HG03521 (cell line): ENCODE results near the gene CCDC40.
"Not testable (repeated sequence)": the region's sequence is repeated elsewhere in the genome, so short reads cannot be mapped to it uniquely, and the experiment has no call there.

Source experiments
- ATAC-seq: cut with Tn5 transposase; IDR thresholded peaks from one replicate; pipeline ENCODE4 v1.9.1; 2021; ENCODE audit warnings: mild to moderate bottlenecking, moderate library complexity; ENCODE audit not compliant: unreplicated experiment

The CCDC40 gene, protein sequence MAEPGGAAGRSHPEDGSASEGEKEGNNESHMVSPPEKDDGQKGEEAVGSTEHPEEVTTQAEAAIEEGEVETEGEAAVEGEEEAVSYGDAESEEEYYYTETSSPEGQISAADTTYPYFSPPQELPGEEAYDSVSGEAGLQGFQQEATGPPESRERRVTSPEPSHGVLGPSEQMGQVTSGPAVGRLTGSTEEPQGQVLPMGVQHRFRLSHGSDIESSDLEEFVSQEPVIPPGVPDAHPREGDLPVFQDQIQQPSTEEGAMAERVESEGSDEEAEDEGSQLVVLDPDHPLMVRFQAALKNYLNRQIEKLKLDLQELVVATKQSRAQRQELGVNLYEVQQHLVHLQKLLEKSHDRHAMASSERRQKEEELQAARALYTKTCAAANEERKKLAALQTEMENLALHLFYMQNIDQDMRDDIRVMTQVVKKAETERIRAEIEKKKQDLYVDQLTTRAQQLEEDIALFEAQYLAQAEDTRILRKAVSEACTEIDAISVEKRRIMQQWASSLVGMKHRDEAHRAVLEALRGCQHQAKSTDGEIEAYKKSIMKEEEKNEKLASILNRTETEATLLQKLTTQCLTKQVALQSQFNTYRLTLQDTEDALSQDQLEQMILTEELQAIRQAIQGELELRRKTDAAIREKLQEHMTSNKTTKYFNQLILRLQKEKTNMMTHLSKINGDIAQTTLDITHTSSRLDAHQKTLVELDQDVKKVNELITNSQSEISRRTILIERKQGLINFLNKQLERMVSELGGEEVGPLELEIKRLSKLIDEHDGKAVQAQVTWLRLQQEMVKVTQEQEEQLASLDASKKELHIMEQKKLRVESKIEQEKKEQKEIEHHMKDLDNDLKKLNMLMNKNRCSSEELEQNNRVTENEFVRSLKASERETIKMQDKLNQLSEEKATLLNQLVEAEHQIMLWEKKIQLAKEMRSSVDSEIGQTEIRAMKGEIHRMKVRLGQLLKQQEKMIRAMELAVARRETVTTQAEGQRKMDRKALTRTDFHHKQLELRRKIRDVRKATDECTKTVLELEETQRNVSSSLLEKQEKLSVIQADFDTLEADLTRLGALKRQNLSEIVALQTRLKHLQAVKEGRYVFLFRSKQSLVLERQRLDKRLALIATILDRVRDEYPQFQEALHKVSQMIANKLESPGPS

DNA sequence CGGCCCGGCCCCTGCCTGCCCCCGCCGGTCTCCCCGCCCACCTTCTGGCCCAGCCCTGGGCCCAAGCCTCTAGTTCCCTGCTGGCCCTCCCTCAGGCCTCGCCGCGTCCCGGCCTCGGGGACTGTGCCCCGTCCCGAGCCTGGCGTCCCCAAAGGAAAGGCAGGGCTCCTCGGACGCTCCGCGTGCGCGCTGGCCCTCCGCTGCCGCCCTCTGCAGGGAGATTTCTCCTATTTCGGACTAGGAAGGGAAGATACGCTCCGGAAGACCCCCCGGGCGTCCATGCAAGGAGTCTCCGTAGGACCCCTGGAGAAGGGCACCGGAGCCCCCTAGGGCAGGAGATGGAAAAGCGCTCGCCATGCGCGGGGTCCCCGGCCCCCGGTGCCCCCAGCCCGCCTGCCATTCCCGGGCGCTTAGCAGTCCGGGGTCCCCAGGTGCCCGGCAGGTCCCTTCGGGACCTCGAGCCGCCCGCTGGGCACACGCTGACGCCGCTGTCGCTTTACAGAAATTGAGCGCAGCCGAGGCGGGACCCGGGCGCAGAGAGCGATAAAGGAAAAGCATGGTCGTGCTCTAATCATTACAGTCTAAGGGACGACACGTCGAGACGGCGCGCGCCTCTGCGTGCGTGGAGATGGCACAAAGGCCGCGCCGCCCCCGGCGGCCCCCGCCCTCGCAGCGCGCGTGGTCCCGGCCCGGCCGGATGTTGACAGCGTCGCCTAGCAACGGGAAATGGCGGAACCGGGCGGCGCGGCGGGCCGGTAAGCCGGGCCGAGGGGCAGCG lies at the start of gene CCDC40:
Gene CCDC40, plus strand, starts transcription at position 706 of the 778 bp plus-strand sequence. Its CDS starts 21 bp downstream, at position 727.
- ATAC-seq, result peak; percentile 44

DNA sequence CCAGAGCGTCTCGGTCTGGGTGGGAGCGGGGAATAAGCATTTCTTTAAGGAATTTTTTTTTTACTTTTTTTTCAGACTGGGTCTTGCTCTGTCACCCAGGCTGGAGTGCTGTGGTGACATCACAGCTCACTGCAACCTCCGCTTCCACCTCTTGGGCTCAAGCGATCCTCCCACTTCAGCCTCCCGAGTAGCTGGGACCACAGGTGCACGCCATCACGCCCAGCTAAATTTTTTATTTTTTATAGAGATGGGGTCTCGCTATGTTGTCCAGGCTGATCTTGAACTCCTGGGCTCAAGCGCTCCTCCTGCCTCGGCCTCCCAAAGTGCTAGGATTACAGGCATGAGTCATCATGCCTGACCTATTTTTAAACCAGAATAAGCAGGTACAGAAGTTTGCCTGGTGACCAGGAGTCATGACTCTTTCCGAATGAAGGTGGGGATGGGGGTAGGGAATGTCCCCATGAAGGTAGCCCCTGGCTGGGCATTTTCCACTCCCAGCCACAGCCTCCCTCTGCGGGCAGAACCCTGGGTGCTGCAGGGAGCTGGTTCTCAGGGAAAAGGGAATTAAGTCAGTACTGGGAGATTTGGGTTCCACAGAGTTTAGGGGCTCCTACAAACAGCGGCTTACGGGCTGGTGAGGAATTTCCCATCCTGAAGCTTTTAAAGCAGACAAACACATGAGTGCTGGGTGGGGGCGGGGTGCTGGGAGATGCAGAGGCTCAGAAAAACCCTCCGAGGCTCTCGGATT lies 49.1 kb upstream of the CCDC40 start:
- ATAC-seq, result no peak

DNA sequence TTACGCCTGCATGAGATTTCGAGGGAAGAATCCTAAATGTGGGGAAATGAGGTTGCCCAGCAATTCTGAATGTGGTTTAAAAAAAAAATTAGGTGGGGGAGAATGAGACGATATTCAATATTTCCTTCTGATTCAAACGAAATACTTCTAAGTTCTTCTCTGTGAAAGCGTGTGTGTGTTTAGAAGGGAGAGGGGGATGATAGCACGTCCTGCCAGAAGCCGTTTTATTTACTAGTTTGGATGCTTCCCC lies 48.6 kb upstream of the CCDC40 start:
- no peak for ATAC-seq

DNA sequence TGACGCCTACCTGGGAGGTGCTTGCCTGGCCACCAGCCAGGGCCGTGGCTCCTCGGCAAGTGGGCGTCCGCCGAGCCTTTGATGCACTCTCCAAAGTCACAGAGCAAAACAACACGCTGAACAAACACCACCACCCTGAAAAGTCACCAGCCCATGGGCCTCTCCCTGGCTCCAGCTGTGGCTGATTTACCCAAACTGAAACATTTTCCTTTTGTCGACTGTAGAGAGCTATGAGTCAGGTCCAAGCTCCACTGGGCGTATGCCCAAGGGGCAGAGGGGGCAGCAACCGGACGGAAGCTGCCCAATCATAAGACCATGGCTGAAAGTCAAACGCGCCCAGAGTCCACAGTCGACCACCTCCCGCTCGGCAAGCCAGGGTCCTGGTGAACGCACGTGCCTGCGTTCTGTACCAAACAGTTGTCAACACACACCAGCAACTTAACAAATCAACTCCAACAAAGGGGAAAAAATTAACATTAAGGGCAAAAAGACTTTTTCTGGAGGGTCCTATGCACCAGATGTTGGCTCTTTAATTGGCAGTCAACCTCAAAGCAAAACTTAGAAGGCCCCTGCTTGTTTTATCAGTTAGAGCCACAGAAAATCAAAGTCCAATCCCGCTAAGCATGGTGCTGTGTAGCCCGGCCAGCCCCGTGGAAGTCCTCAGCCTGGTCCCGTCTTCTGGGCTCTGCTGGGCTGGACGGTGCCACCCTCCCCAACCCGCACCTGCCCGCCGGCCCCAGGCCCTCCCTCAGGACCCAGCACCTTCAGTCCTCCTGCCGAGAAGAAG lies 48.1 kb upstream of the CCDC40 start:
- ATAC-seq, result no peak

DNA sequence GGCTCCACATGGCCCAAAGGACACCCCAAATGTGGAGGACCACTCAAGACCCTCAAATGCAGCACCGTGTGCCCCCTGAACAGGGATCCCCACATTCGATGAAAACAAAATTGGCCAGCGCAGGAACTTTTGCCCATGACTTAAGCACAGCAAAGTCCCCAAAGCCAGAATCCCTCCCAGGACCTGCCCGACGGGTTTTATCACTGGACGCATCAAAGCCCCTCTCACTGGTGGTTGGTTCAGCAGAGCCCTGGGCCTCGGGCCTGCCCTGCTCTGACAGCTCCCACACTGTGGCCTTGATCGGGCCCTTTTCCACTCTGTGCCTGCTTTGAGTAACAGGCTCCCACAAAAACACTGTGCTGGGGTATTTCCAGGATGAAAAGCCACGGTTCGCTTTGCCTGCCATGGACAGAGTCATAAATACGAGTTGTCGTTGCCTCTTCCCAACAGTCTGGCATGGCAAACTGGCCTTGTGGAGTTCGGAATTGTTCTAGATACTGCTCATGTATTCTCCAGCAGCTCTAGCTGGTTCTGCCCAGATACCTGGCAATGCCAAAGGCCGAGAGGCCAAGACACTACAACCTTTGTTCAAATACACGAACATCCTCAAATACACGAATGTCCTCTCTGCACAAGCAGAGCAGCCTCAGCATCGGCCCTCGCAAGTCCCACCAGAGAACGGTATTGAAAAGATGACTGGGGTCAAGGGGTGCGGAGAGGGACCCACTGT lies 47.2 kb upstream of the CCDC40 start:
- ATAC-seq, result no peak

DNA sequence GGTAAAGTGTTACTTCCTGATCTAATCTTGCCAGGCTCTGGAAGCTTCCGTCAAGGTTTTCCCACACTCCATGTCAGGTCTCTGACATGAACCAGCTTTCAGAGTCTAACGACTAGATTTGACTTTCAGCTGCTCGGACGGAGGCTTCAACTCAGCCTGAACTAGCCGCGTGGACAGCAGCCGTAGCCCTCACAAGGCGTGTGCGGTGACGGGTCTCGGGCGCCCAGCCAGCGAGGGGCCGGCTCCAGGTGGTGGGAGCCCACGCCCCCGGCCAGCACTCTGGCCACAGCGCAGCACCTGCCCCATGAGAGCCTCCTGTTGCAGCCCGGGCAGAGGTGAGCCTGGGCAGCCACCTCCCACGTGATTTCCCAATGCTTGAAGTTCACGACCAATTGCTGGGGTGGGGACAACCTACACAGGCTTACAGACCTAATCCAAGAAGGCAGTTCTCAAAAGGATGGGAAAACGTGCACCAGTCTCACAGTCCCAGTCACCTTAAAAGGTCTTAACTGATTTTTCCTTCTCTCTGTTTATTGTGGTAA lies 46.3 kb upstream of the CCDC40 start:
- ATAC-seq, result no peak

DNA sequence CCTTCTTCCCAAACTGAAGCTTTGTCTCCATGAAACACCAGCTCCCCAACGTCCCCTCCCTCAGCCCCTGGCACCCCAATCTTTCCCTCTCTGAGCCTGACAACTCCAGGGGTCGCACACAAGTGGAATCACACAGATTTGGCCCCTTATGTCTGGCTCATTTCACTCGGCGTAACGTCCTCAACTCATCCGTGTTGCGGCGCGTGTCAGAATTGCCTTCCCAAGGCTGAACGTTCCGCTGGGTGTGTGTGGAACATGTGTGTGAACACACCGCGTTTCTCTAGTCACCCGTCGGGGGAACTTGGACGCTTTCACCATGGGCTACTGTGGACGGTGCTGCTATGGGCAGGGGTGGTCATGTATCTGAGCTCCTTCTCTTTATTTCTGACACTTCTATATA lies 45.7 kb upstream of the CCDC40 start:
- ATAC-seq, result no peak

DNA sequence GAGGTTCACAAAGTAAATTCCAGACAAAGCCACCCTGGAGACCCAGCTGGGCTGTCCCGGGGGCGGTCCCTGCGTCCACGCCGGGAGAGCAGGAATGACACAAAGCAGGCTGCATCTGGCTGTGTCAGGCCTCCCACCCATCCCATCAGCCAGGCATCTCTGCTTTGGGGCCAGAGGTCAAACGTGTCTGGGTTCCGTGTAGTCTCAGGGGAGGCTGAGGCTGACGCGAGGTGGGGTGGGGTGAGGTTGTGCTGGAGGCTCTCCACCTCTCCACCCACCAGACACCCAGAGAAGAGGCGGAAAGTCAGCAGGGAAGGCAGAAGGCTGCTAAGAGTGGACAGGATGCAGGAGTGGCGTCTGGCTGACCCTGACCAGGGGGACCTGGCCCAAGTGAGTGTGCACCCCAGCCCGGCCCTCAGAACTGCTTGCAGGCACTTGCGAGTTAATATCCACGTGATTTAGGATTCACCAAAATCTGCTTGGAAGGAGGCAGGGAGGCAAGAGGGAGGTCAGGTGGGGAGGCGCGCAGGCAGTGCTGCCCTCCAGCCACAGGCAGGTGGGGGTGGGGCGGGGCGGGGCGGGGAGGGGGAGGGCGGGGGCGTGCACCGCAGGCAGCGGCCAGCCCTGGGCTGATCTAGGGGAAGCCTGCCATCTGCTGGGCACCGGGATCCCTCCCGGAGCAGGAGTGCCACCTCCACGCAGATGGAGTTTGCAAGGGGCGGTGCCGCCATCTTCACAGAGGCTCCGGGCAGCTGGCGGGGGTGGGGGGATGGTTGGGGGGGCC lies 45.1 kb upstream of the CCDC40 start:
- no peak for ATAC-seq

DNA sequence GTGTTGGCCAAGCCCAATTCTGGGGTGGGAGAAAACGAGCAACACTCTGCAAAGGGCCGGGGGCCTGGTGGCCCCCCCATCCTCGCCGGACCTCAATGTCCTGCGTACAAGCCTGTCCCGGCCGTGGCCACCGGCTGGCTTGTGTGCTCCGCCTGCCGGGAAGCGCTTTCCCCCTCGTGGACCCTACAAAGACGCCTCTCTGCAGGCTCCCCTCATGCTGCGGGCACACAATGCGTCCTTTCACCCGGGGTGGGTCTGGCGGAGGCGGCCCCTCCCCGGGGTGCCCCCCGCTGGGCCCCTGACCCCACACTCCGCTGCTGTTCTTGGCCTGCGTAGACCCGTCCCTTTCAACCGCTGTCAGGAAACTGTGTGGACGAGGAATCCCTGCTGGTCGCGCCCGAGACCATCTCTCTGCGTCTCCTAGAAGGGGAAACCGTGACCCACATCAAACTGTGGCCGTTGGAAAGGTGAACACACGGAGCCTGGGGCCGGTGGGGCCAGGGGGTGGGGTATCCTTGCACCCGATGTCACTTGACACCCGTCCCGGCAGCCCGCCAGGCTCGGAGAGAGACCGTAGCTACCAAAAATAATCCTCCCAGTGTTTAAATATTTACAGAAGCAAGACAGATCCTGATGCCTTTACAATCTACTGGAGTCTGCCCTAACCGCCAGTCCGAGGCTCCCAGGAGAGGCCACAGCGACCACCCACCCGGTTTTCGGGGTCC lies 44.4 kb upstream of the CCDC40 start:
- ATAC-seq, result no peak

DNA sequence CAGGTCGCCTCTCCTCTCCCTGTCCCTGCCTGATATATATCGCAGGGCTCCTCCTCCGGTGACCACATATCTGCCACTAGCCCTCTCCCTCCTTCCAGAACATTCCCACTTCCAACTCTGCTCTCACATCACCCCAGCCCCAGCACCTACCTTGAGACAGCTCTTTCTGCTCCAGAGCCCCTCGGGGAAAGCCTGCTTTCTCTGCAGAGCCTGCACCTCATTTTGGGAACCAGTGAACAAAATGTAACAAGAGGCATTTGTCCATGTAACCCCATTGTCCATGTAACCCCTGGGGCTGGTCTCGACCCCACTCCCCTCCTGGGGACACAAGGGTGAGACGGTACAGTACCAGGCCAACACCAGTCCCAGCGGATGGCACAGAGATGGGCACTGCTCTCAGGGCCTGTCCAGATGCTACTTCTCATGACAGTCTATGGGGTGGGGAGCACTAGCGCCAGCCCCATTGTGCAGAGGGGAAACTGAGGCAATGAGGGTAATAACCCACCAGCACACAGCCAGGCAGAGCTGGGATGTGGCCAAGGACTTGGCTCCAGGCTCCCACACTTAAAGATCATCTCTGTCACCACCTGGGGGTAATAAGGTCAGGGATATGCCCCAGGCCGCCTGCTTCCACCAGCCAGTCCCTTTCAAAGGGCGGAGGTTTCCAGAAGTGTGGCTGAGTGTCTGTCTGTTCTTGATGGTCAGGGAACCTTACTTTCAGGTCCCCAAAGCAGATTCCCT lies 43.6 kb upstream of the CCDC40 start:
- ATAC-seq, result no peak

DNA sequence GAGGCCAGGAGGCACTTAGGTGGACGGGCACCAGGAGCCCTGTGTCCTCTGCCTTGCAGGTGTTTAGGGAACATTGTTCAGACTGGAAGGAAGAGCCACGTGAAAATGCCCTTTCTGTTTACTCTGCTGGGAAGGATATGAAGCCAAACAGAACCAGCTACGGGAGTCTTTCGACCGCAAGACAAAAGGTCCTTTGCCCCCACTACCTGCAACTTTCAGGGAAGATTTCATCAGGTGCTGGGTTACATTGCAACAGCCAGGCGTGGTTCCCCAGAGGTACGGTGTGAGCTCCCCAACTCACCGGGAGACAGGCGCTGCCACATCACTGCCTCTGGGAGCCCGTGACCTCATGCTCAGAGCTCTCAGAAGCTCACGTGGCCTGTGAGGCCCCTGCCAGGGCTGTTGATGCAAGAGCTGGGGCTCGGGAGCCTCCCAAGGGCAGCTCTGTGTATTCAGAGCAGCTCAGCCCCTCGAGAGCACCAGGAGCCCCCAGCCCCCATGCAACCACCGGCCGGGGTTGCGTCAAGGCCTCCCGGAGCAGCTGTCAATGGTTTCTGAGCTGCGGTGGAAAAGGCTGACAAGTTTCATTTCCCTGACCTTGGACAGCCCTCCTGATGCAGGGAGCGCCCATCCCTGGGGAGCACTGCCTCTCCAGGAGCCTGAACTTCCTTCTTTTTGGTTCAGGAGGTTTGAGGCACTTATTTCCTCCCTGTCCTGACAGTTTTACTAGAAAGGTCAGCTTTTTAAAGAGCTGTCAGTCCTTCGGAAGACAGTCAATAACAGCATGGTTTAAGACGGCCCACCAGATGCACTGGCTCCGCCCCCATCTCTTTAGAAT lies 42.8 kb upstream of the CCDC40 start:
- ATAC-seq, result no peak

DNA sequence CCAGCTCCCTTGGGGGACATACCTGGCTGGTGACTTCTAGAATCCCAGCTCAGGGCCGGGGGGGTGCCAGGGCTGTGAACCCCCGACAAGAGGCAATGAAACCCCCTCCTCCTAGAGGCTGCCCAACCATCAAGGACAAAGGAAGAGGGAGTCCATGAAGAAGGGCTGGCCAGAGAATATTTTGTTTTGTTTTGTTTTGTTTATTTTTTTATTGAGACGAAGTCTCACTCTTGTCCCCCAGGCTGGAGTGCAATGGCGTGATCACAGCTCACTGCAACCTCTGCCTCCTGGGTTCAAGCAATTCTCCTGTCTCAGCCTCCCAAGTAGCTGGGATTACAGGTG lies 42.2 kb upstream of the CCDC40 start:
- not testable (repeated sequence) for ATAC-seq

DNA sequence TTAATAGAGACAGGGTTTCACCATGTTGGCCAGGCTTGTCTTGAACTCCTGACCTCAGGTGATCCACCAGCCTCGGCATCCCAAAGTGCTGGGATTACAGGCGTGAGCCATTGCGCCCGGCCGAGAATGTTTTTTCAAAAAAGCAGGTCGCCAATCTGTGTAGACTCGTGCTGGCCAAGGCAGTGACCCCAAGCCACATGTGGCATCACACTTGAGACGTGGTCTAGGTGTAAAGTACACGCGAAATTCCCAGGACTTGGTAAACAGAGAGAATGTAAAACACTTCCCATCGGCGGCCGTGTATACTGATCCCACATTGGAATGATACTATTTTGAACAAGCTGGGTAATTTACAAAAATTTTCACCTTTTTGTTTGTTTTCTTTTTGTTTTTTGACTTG lies 41.8 kb upstream of the CCDC40 start:
- ATAC-seq, result no peak

DNA sequence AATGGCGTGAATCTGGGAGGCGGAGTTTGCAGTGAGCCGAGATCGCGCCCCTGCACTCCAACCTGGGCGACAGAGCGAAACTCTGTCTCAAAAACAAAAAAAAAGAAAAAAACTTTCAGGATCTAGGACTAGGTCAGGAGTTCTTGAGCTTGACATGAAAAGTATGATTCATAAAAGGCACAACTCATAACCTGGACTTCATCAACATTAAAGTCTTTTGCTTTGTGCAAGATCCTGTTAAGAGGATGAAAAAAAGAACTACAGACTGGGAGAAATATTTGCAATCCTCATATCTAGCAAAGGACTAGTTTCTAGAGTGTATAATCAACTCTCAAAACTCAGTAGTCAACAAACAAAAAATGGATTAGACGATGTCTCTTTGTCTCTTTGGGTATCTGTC lies 40.7 kb upstream of the CCDC40 start:
- ATAC-seq, result no peak

DNA sequence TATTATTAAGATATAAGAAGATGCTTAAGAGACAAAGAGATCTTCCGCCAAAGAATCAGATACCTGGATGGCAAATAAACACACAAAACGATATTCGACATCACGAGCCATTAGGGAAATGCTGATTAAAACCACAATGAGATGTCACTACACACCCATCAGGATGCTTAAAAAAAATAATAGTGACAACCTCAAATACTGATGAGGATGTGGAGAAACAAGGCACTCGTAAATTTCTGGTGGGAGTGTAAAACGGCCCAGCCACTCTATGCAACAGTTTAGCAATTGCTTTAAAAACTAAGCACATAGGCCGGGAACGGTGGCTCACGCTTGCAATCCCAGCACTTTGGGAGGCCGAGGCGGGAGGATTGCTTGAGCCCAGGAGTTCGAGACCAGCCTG lies 40.2 kb upstream of the CCDC40 start:
- no peak for ATAC-seq
